Measurements from ENCODE around the gene GRM4.

The GRM4 gene

GRCh38 chr6:34082864-34083626, 62.8 kb downstream of the GRM4 start:
- DNase-seq, result no peak

GRCh38 chr6:34082348-34082747, 63.5 kb downstream of the GRM4 start:
- no peak for DNase-seq

GRCh38 chr6:34080357-34080756, 65.5 kb downstream of the GRM4 start:
- no peak for DNase-seq

GRCh38 chr6:34079899-34080298, 66.0 kb downstream of the GRM4 start:
- no peak for DNase-seq

GRCh38 chr6:34075906-34076305, 70.0 kb downstream of the GRM4 start:
- DNase-seq, result no peak

GRCh38 chr6:34074064-34074742, 71.7 kb downstream of the GRM4 start:
- DNase-seq, result no peak

- no peak for DNase-seq
Observed at GRCh38 chr6:34073540-34073939, 72.3 kb downstream of the GRM4 start.

GRCh38 chr6:34072727-34073126, 73.2 kb downstream of the GRM4 start:
- no peak for DNase-seq

GRCh38 chr6:34071884-34072379, 74.0 kb downstream of the GRM4 start:
- no peak for DNase-seq

GRCh38 chr6:34071136-34071883, 74.6 kb downstream of the GRM4 start:
- DNase-seq, result no peak

GRCh38 chr6:34070315-34071135, 75.4 kb downstream of the GRM4 start:
- DNase-seq, result no peak

- DNase-seq, result no peak
Observed at GRCh38 chr6:34068462-34069044, 77.3 kb downstream of the GRM4 start.

GRCh38 chr6:34067814-34068213, 78.1 kb downstream of the GRM4 start:
- DNase-seq, result no peak

GRCh38 chr6:34066772-34067770, 78.8 kb downstream of the GRM4 start:
- no peak for DNase-seq

- no peak for DNase-seq
Observed at GRCh38 chr6:34066218-34066571, 79.7 kb downstream of the GRM4 start.

- no peak for DNase-seq
Observed at GRCh38 chr6:34065466-34066217, 80.2 kb downstream of the GRM4 start.

- no peak for DNase-seq
Observed at GRCh38 chr6:34064675-34065074, 81.2 kb downstream of the GRM4 start.

GRCh38 chr6:34063651-34064050, 82.2 kb downstream of the GRM4 start:
- DNase-seq, result no peak

GRCh38 chr6:34062815-34063214, 83.1 kb downstream of the GRM4 start:
- no peak for DNase-seq

- no peak for DNase-seq
Observed at GRCh38 chr6:34062156-34062555, 83.7 kb downstream of the GRM4 start.

Data from NCI-H1417 treated with DMSO at 0.1 percent for 48 hours (cell line).